Measurements from ENCODE around the gene AMH. TPM values are rescaled to one million over a fixed set of nuclear protein-coding genes. Genes with fewer than 3 reads are reported as not detected.

Gene AMH
- total and polyA plus RNA-seq, 2 of the 4 experiments (the other 2 are of a cell fraction): 0.86 TPM; not detected in 1

GRCh38 chr19:2251106-2252054 is 2.3 kb downstream of the AMH start:
- peak overlapping the region; percentile 32 for H2AFZ ChIP-seq (replicated peaks; ENCODE audit: low read length, poor library complexity)
- H3K4me1 ChIP-seq (ENCODE audit: control insufficient read depth, insufficient read depth, low read length): peaks cover 4% of the 10 kb centered on the region; the same call in 1 of the 2 replicates
- WGBS, 2 experiments (ENCODE audit: extremely low coverage in 2 of 2, insufficient read length in 1 of 2): 19% methylated on average over 59 of the region's 125 CpGs; no CpG with 5 or more reads in 1 of the 2 experiments
- H3K9ac ChIP-seq (ENCODE audit: low read depth, low read length): no peak overlapping the region
- no peak overlapping the region for H2BK120ac ChIP-seq (ENCODE audit: low read depth, low read length)
- H4K5ac ChIP-seq (ENCODE audit: low read depth, low read length): no peak overlapping the region
- in situ Hi-C loops (cut with MboI; ENCODE audit: low sequenced_read_pairs) (no loop called here), intact Hi-C loops (cut with micrococcal nuclease) (no loop called here), dilution Hi-C loops (cut with HindIII; ENCODE audit: low sequenced_read_pairs, unreplicated experiment) (no loop called here)
- H3K56ac ChIP-seq (ENCODE audit: extremely low read depth, insufficient read depth, low read length): no peak overlapping the region
- H2AK9ac ChIP-seq (replicated peaks; ENCODE audit: low read depth, low read length, poor library complexity): no peak overlapping the region
- ChIA-PET CTCF (no interaction called here), POLR2A (ENCODE audit: unreplicated experiment) (no interaction called here)
- H3K9me3 ChIP-seq (ENCODE audit: control insufficient read depth, insufficient read depth, low read length): no peaks in the 10 kb centered on the region
- no peak overlapping the region for H2BK5ac ChIP-seq (ENCODE audit: low read depth, low read length, poor library complexity, severe bottlenecking)
- no peak overlapping the region for H3K27ac ChIP-seq (ENCODE audit: insufficient read depth, low read length)
- H4K8ac ChIP-seq (ENCODE audit: low read depth in 2 of 2, low read length in 2 of 2): no peak overlapping the region
- H2BK20ac ChIP-seq (ENCODE audit: low read depth, low read length): no peak overlapping the region
- no peak overlapping the region for H3K4me3 ChIP-seq (ENCODE audit: insufficient read depth, low read depth, low read length)
- no peak for TF ChIP-seq NFE2L2 (IDR thresholded peaks at IDR 0.05; ENCODE audit: low read depth, low read length)
- TF ChIP-seq POLR2A (IDR thresholded peaks at IDR 0.05; ENCODE audit: low read depth, low read length): no peak
- no peak for TF ChIP-seq CTCF (conservative IDR thresholded peaks at IDR 0.05; ENCODE audit: low read depth, low read length)
- no peak for TF ChIP-seq FOS (IDR thresholded peaks at IDR 0.05; ENCODE audit: low read depth, low read length)
- TF ChIP-seq RAD21 (IDR thresholded peaks at IDR 0.05; ENCODE audit: low read length): no peak
- TF ChIP-seq CEBPB (IDR thresholded peaks at IDR 0.05; ENCODE audit: low read depth, low read length): no peak
- TF ChIP-seq USF2 (IDR thresholded peaks at IDR 0.05; ENCODE audit: low read depth, low read length): no peak
- TF ChIP-seq MXI1 (IDR thresholded peaks at IDR 0.05; ENCODE audit: borderline replicate concordance, low read depth, low read length): no peak
- TF ChIP-seq CHD1 (IDR thresholded peaks at IDR 0.05; ENCODE audit: low read depth, low read length): no peak
- no peak for TF ChIP-seq ELK1 (IDR thresholded peaks at IDR 0.05; ENCODE audit: borderline replicate concordance, low read depth, low read length)
- no peak for TF ChIP-seq RFX5 (IDR thresholded peaks at IDR 0.05; ENCODE audit: low read depth, low read length)
- no peak for TF ChIP-seq BHLHE40 (IDR thresholded peaks at IDR 0.05; ENCODE audit: low read depth, low read length)
- H3K4me2 ChIP-seq (ENCODE audit: low read depth, low read length): no peak overlapping the region
- DNase-seq (no peak), ATAC-seq (ENCODE audit: low read depth) (no peak)
- H3K36me3 ChIP-seq (ENCODE audit: control insufficient read depth, insufficient read depth, low read length): peaks cover 22% of the 10 kb centered on the region
- H4K20me1 ChIP-seq (ENCODE audit: insufficient read depth, low read length): peaks cover 31% of the 10 kb centered on the region
- H3K27me3 ChIP-seq (ENCODE audit: control insufficient read depth, insufficient read depth, low read length): peaks cover 36% of the 10 kb centered on the region
- no peak overlapping the region for H3K23ac ChIP-seq (ENCODE audit: low read depth, low read length)
- no TSS peak for BruUV-seq (replicated peaks)
- H3K14ac ChIP-seq (replicated peaks; ENCODE audit: low read depth, low read length): no peak overlapping the region
- no peaks in the 10 kb centered on the region for H3K9me1 ChIP-seq (ENCODE audit: insufficient read depth, low read length)
- H3K79me1 ChIP-seq (ENCODE audit: low read depth in 1 of 2, low read length in 2 of 2): 0 out of 4 replicates have a peak, but pooled peaks cover 0 to 5% of the 10 kb centered on the region in 2 experiments
- H3K18ac ChIP-seq (ENCODE audit: low read depth, low read length): no peak overlapping the region
- no peak overlapping the region for H2BK15ac ChIP-seq (ENCODE audit: low read depth, low read length)
- H4K91ac ChIP-seq (ENCODE audit: insufficient read depth, low read depth, low read length): no peak overlapping the region
- no peak overlapping the region for H3K4ac ChIP-seq (ENCODE audit: low read depth, low read length)
- H2AK5ac ChIP-seq (ENCODE audit: low read depth, low read length): no peak overlapping the region

All from IMR-90 (cell line).